Activated CD8-positive, alpha-beta T cell treated with anti-CD3 and anti-CD28 coated beads for 36 hours (primary cell): ENCODE results near the gene PEBP1. TPM values are rescaled to one million over a fixed set of nuclear protein-coding genes. Genes with fewer than 3 reads are reported as not detected.

Experiments
- ATAC-seq: fragments of 200-7000 bp; cut with Tn5 transposase; one replicate; pipeline ENCODE4 v1.10.0; 2021; ENCODE audit warnings: mild to moderate bottlenecking, moderate library complexity
- CTCF ChIA-PET: fragments of 350-600 bp; sonication (Branson Sonifier 250); formaldehyde crosslinking; loops from one replicate; lab custom pipeline; 2021; ENCODE audit warnings: antibody characterized with exemption; lab: Charles Lee
- POLR2A ChIA-PET: fragments of 350-600 bp; sonication (Branson Sonifier 250); formaldehyde crosslinking; loops from one replicate; lab custom pipeline; 2021; ENCODE audit warnings: antibody characterized with exemption; lab: Charles Lee
- DNase-seq: peaks from one replicate; pipeline ENCODE4 v3.0.0-alpha.2; 2020
- H3K27ac Mint-ChIP-seq: one replicate; pipeline ENCODE4 v1.8.0; 2021; ENCODE audit warnings: mild to moderate bottlenecking, mixed read lengths
- H3K27me3 Mint-ChIP-seq: one replicate; pipeline ENCODE4 v1.8.0; 2021; ENCODE audit warnings: mixed read lengths
- H3K36me3 Mint-ChIP-seq: one replicate; pipeline ENCODE4 v1.8.0; 2021; ENCODE audit warnings: low read depth, mixed read lengths
- H3K4me1 Mint-ChIP-seq: one replicate; pipeline ENCODE4 v1.8.0; 2021; ENCODE audit warnings: low read depth, mixed read lengths
- H3K4me3 Mint-ChIP-seq: one replicate; pipeline ENCODE4 v1.8.0; 2021; ENCODE audit warnings: mild to moderate bottlenecking, moderate library complexity, mixed read lengths
- H3K9me3 Mint-ChIP-seq: one replicate; pipeline ENCODE4 v1.8.0; 2021; ENCODE audit warnings: mixed read lengths
- CTCF ChIP-seq: fragments of 200-600 bp; IDR thresholded peaks from one replicate; pipeline ENCODE4 v1.8.0; 2022; ENCODE audit warnings: antibody characterized with exemption, mild to moderate bottlenecking
- intact Hi-C: fragments of 100-400 bp; cut with micrococcal nuclease; formaldehyde crosslinking; loops from one replicate; pipeline ENCODE4 v1.10.0; 2022
- total RNA-seq, 2 experiments: library from RNA; stranded (reverse); gene quantifications; one replicate each; pipeline ENCODE4 v1.2.3, GENCODE V29; 2021

The PEBP1 gene
- 100 to 1,000 TPM; 122 to 128 TPM for total RNA-seq

- POLR2A ChIA-PET: interaction anchor here (0.6 to 2.5 kb wide), 16 partner anchors 11 to 1578 kb away, joined by 3 to 16 read pairs (median 4); partner anchors contain the start of genes PRKAB1 and WSB2
- peak; percentile 95 for DNase-seq
- Mint-ChIP-seq H3K27ac (peak within 1 kb of the TSS; percentile 91), H3K4me1 (peaks cover 31% of the 10 kb centered on the region), H3K27me3 (no peaks in the 10 kb centered on the region), H3K36me3 (peaks cover 31% of the 10 kb centered on the region), H3K9me3 (no peaks in the 10 kb centered on the region), H3K4me3 (peak within 1 kb of the TSS; percentile 93)
- CTCF ChIA-PET: interaction anchor here (0.7 to 3.2 kb wide), 8 partner anchors 15 to 261 kb away, joined by 3 to 17 read pairs (median 6); partner anchors contain the start of gene SUDS3
- TF ChIP-seq CTCF: no peak
- intact Hi-C loops: loop anchor here (10.0 kb wide), 1 partner anchor 239 kb away; the partner anchor contains the start of genes SUDS3 and TAOK3
- ATAC-seq: peak; percentile 99
Observed at GRCh38 chr12:118135788-118136558, at the start of gene PEBP1. Gene PEBP1 (plus strand): TSS chr12:118136124. CDS start chr12:118136210, 86 bp downstream.

- H3K9me3 Mint-ChIP-seq: no peaks in the 10 kb centered on the region
- no peak overlapping the region for H3K27ac Mint-ChIP-seq
- intact Hi-C loops: no loop called here
- no peaks in the 10 kb centered on the region for H3K27me3 Mint-ChIP-seq
- H3K4me3 Mint-ChIP-seq: no peak overlapping the region
- no peak for TF ChIP-seq CTCF
- H3K36me3 Mint-ChIP-seq: no peaks in the 10 kb centered on the region
- DNase-seq: no peak
- no peaks in the 10 kb centered on the region for H3K4me1 Mint-ChIP-seq
- ATAC-seq: no peak
- ChIA-PET POLR2A (no interaction called here), CTCF (interaction anchor here (0.6 kb wide), 1 partner anchor 636 kb away, joined by 3 read pairs; no protein-coding TSS in a partner anchor)
Observed at GRCh38 chr12:118089782-118090181, 46.1 kb upstream of the PEBP1 start.

DNA sequence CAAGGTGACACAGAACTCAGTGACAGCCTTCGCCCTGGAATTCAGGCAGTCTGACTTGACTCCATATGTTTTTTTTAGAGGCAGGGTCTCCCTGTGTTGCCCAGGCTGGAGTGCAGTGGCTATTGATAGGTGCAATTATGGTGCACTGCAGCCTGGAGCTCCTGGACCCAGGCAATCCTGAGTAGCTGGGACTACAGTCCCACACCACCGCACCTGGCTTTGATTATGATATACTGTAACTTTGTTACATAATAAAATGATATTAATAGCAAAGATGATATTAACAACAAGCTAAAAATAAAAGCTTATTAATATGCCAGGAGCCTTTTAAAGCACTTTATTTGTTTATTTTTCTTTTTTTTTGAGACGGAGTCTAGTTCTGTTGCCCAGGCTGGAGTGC is 41.9 kb upstream of the PEBP1 start:
- no peaks in the 10 kb centered on the region for H3K4me1 Mint-ChIP-seq
- no peaks in the 10 kb centered on the region for H3K36me3 Mint-ChIP-seq
- CTCF ChIA-PET: interaction anchor here (0.9 kb wide), 1 partner anchor 245 kb away, joined by 3 read pairs; no protein-coding TSS in a partner anchor
- TF ChIP-seq CTCF: no peak
- no peak overlapping the region for H3K4me3 Mint-ChIP-seq
- intact Hi-C loops: no loop called here
- ATAC-seq (no peak), DNase-seq (no peak)
- POLR2A ChIA-PET: no interaction called here
- no peaks in the 10 kb centered on the region for H3K9me3 Mint-ChIP-seq
- H3K27me3 Mint-ChIP-seq: no peaks in the 10 kb centered on the region
- H3K27ac Mint-ChIP-seq: no peak overlapping the region

GRCh38 chr12:118098401-118098800 is 37.5 kb upstream of the PEBP1 start:
- H3K27me3 Mint-ChIP-seq: peaks cover 11% of the 10 kb centered on the region
- no peak for ATAC-seq
- no peak for DNase-seq
- ChIA-PET CTCF (no interaction called here), POLR2A (no interaction called here)
- no peaks in the 10 kb centered on the region for H3K9me3 Mint-ChIP-seq
- no peak for TF ChIP-seq CTCF
- H3K36me3 Mint-ChIP-seq: no peaks in the 10 kb centered on the region
- intact Hi-C loops: no loop called here
- H3K27ac Mint-ChIP-seq: no peak overlapping the region
- H3K4me3 Mint-ChIP-seq: no peak overlapping the region
- H3K4me1 Mint-ChIP-seq: peaks cover 4% of the 10 kb centered on the region
